DMS 273 (cell line): ENCODE measurements around the gene TRRAP.
"Not testable (repeated sequence)": the region's sequence is repeated elsewhere in the genome, so short reads cannot be mapped to it uniquely, and the experiment has no call there.

Experiments
- DNase-seq: peaks from one replicate; lab custom pipeline; 2025; ENCODE audit not compliant: unreplicated experiment; lab: John Stamatoyannopoulos, UW

TRRAP gene

DNA sequence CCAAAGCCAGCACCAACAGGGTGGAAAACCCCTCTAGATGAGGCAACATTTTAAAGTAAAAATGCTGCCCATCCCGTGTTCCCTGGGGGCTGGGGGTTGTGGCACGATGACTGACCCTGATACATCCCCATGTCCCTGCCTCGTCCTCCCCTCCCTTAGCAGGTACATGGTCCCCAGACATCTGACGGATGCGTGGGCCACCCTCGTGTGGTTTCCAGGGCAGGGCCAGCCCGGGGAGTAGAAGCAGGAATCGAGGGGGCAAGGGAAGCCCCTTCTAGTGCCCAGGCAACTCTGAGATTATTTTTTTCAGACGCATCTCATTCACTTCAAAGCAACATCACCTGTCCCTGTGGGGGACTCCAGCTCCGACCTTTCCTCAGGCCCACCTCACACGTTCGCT lies 12.0 kb upstream of the TRRAP start:
- DNase-seq, result no peak

DNA sequence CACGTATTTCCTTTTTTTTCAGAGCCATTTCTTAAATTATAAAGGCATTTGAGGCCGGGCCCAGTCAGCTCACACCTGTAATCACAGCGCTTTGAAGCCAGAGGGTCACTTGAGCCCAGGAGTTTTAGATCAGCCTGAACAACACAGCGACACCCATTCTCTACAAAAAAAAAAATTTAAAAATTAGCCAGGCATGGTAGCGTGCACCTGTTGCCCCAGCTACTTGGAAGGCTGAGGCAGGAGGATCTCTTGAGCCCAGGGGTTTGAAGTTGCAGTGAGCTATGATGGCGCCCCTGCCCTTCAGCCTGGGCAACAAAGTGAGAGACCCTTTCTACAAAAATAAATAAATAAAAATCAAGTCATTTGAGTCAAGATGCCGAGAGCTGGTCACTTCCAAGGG lies 11.6 kb upstream of the TRRAP start:
- no peak for DNase-seq

- DNase-seq, result peak; percentile 34
Observed at GRCh38 chr7:98868450-98868849, 9.9 kb upstream of the TRRAP start.

GRCh38 chr7:98869027-98869596 lies 9.2 kb upstream of the TRRAP start:
- DNase-seq, result peak; percentile 59

DNA sequence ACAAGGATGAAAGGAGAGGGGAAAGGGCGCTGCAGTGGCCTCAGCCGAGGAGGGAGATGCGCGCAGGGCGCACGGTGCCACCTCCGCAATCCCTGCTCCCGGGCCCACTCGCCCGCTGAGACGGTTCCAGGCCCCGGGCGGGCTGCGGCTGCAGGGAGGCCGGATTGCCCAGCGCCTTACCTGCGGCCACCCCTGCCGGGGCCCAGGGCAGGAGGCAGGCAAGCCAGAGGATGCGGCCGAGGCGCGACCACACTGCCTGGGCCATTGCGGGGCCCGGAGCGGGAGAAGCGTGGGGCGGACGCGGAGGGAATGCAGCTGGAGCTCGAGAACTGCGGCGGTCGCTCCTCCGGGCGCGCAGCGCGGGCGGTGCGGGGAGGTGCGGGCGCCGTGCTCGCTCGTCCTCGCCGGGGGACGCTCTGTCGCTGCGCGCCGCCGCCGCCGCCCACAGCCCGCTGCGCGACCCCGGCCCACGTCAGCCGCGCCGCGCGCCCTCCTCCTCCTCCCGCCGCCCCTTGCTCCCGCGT lies 8.7 kb upstream of the TRRAP start, which contains the start of gene TMEM130:
TMEM130 (minus strand) TSS at position 418 of the 524 bp plus-strand sequence; CDS start at position 265, 153 bp downstream.
- peak; percentile 71 for DNase-seq

- peak; percentile 75 for DNase-seq
Observed at GRCh38 chr7:98870121-98870651, 8.1 kb upstream of the TRRAP start.

DNA sequence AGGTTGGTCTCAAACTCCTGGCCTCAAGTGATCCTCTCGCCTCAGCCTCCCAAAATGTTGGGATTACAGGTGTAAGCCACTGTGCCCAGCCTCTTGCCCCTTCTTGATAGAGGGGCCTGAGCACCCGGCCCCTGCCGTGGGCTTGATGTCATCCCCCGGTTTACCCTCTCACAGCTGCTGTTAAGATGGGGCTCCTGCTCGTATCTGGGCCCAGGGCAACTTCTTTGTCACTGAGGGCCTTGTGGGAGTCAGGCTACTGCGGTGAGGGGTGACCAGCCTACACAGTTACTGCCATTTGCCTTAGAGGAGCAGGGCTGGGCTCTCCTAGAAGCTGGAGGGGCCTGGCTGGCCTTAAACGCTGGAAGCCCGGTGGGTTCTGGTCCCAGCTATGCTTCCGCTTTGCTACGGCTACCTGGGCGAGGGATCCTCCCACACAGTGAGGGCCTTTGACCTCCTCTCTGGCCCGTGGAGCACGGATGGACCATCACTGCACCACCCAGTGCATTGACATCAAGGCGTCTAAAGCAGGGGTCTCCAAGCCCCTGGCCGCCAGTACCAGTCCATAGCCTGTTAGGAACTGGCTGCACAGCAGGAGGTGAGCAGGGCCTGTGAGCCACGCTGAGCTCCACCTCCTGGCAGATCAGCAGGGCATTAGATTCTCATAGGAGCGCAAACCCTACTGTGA lies 7.4 kb upstream of the TRRAP start:
- DNase-seq, result no peak

DNA sequence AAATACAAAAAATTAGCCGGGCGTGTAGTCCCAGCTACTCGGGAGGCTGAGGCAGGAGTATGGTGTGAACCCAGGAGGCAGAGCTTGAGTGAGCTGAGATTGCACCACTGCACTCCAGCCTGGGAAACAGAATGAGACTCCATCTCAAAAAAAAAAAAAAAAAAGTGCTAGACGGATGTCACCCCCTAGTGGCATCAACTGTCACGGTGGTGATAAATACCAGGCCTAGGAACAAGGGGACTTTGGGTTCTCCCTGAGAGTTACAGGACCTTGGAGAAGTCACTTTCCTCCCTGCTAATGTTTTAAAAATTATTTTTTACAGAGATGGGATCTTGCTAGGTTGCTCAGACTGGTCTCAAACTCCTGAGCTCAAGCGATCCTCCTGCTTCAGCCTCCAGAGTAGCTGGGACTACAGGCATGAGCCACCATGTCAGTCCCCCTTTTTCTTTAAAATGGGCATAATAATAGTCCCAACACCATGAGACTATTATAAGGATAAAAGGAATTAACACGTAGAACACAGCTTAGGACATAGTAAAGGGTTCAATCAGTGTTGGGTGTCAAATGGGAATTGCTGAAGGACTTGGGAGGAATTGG lies 5.9 kb upstream of the TRRAP start:
- peak; percentile 71 for DNase-seq

DNA sequence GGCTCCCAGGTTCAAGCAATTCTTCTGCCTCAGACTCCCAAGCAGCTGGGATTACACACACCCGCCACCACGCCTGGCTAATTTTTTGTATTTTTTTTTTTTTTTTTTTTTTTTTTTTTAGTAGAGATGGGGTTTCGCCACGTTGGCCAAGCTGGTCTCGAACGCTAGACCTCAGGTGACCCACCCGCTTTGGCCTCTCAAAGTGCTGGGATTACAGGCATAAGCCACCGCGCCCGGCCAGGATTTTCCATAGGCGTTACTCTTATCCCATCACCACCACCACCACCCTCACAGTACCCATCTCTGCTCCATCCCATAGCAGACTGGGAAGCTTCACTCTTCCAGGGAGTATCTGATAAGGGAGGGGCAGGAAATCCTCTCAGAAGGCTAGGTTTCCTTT lies 4.7 kb upstream of the TRRAP start:
- DNase-seq, result not testable (repeated sequence)

GRCh38 chr7:98874942-98875341 lies 3.4 kb upstream of the TRRAP start:
- no peak for DNase-seq

DNA sequence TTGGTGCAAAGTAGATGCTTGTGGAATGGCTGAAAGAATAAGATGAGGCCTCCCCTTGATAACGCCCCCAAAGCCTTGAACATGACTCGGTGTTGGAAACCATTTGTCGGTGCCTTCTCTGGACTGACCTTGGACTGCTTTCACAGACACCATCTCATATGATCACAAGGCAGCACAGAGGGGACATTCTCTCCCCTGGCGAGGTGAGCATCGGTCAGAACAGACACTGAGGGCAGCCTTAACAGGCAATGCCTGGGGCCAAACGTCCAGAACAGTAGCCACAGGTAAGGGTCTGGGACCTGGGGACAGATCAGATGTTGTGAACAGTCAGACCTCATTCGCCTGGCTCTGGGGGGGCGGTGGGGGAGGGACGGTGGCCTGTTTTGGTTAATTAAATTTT lies 2.8 kb upstream of the TRRAP start:
- no peak for DNase-seq

GRCh38 chr7:98877146-98877545 lies 1.2 kb upstream of the TRRAP start:
- no peak for DNase-seq

- no peak for DNase-seq
Observed at GRCh38 chr7:98877692-98878364, 504 bp upstream of the TRRAP start.

DNA sequence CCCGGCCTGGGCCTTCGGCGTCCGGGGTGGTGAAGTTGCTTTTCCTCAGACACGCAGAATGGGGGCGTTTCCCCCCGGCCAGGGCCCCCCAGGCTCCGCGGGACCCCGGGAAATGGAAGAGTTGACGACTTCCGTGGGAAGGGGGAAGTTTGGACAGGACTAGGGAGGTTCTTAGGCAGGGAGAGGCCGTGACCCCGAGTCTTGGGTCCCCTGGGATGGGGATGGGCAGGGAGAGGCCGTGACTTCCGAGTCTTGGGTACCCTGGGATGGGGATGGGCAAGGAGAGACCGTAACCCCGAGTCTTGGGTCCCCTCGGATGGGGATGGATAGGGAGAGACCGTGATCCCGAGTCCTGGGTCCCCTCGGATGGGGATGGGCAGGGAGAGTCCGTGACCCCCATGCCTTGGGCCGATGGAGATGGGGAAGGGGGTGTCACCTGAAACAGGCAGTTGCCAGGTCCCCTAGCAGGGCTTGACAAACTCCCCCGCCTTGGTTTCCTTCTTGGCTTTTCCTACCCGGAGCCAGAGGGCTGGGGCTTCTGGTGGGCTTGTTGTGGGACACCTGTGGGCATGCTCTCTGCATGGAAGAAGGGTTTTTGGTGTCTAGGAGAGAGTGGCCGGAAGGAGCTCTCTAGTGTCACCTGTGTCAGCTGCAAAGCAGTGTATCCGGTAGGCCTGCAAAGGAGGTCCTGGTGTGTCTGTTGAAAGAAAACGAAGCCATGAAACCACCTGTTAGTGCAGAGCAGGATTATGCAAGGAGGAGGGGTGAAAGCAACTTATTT lies 1.1 kb downstream of the TRRAP start:
- peak; percentile 74 for DNase-seq

DNA sequence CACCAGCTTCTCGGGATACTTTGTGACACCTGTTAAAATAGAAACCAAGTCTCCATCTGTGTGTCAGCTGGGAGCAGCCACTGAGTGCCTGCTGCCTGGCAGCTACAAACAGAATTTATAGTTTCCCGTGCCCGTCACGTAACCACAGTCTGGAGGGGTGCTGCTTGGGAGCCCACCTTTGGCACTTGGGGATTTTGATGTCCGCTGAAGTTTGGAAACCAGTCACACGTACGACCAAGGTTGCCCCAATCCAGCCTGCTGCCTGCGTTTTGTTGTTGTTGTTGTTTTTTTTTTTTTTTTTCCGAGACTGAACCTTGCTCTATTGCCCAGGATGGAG lies 1.6 kb downstream of the TRRAP start:
- no peak for DNase-seq

DNA sequence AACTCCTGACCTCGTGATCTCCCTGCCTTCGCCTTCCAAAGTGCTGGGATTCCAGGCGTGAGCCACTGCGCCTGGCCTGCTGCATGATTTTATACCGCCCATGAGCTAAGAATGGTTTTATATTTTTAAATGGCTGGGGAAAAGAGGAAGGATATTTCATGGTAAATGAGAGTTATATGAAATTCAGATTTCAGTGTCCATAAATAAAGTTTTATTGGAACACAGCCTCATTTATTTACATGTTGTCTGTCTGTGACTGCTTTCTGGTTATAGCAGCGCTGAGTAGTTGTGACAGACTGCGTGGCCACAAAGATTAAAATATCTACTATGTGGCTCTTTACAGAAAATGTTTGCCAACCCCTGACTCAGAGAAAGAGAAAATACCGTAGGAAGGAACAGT lies 2.2 kb downstream of the TRRAP start:
- DNase-seq, result no peak

GRCh38 chr7:98881561-98882315 lies 3.4 kb downstream of the TRRAP start:
- DNase-seq, result no peak

DNA sequence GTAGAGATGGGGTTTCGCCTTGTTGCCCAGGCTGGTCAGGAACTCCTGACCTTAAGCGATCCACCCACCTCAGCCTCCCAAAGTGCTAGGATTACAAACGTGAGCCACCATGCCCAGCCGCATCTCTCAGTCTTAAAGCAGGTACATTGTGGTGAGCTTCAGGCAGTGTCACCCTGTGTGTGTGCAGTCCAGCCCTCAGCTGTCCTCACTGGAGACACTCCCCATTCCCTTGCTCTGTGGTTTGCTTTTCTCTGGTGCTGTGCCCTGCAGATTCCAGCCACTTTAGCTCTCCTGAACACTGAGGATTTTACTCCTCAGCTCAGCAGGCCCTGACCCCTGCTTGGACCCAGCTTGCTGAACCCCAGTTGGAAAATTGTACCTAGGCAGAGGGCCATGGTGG lies 6.1 kb downstream of the TRRAP start:
- DNase-seq, result no peak

DNA sequence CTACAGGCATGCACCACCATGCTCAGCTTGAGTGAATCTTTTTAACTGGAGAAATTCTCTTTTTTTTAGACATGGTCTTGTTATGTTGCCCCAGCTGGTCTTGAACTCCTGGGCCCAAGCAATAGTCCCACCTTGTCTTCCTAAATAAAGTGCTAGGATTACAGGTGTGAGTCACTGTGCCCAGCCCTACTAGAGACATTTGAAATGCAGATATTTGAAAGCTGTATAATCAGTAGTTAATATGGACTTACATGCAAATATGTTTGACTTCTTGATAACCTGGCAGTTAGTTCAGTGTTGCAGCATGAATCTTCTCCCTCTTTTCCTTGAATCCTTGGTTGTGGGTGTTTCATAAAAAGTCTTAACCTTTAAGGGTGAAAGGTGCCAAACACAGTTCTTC lies 8.7 kb downstream of the TRRAP start:
- no peak for DNase-seq

DNA sequence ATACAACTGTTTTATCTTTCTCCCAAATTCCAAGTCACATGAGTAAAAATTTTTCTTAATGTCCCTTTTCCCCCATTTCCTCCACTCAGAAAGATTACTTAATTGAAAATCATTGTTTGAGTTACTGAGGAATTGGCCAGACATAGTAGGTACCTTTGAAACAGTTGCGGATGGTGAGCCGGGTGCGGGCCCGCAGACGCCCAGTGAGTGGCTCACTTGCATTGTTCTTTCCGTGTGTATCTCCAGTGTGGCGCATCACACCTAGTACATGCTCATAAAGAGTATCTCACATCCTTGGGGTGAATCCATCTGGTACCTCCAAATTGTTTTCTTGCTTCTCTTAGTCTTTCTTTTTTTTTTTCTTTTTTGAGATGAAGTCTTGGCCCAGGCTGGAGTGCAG lies 14.3 kb downstream of the TRRAP start:
- DNase-seq, result no peak
